Skin of body (tissue), 2 donors: ENCODE data around the gene RNASE7. TPM values are rescaled to one million over a fixed set of nuclear protein-coding genes. Genes with fewer than 3 reads are reported as not detected.

ENCODE experiments used
- DNase-seq: peaks from one replicate; lab custom pipeline; 2025; lab: John Stamatoyannopoulos, UW
- total RNA-seq: library from RNA; depleted of rRNA; stranded (reverse); fragments of >200 nt; gene quantifications from one replicate; pipeline ENCODE4 v1.2.3, GENCODE V29; 2014

The RNASE7 gene
- total RNA-seq, 1 donor from 2014 or later = 0.79 TPM

DNA sequence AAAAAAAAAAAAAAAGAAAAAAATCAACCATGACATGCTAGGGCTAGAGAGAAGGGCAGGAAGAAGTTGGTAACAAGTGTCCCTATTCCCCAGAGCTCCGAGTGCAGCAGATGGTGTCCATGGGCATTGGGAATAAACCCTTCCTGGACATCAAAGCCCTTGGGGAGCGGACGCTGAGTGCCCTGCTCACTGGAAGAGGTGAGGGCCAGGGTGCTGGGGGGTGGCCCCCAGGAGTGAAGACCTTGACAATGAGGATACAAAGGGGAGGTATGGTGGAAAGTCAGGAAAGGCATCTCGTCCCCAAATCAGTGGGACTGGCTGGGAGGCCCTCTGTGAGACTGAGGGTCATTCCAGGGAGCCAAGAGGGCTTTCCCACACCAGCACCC lies 44.7 kb downstream of the RNASE7 start:
- DNase-seq = no peak

DNA sequence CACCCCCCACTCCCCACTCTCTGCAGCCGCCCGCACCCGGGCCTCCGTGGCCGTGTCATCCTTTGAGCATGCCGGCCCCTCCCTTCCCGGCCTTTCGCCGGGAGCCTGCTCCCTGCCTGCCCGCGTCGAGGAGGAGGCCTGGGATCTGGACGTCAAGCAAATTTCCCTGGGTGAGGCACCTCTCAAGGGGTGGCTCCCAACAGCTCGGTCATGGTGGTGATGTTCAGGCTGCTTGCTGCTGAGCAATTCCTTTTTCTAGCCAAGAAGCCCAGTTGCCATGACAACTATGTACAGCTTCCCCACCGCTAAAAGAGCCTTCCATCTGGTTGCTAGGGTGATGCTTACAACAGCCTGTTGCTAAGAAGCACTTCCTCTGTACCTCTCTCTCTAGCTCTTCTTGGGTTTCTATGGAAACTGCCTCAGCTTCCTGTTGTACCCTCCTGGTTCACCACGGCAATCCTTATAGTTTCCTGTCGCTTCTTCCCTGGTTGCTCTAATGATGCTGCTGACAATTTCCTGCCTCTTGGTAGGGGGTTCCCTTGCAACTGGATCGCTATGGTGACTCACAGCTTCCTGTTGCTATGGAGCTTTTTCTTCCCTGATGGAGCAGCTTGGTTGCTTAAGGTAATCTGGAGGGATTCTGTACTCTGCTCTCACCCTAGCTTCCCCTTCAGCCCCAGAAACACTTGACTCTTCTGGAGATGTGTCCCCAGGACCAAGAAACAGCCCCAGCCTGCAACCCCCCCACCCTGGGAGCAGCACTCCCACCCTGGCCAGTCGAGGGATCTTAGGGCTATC lies 45.3 kb downstream of the RNASE7 start:
- peak; percentile 67 for DNase-seq

DNA sequence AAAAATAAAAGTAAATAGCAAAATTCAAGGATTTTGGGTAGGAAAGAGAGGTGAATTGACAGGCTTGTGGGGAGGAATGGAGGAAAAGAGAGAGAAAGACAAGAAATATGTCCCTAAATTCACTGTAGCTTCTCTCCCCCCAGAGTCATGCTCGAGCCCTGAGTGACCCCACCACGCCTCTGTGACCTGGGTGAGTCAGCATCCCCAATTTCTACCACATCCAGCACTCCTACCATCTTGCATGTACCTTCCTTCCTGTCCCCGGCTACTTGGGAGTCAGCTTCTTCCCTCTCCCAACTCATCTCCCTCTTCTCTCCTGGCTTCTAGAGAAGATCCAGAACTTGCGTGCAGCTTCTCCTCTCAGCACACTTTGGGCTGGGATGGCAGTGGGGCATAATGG lies 46.5 kb downstream of the RNASE7 start:
- DNase-seq = no peak

DNA sequence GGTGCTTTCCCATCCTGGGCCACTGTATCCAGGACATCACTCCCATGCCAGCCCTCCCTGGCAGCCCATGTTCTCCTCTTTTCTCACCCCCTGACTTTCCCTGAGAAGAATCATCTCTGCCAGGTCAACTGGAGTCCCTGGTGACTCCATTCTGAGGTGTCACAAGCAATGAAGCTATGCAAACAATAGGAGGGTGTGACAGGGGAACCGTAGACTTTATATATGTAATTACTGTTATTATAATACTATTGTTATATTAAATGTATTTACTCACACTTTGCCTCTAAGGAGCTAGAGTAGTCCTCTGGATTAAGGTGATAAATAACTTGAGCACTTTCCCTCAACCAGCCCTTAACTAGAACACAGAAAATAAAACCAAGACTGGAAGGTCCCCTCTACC lies 47.1 kb downstream of the RNASE7 start:
- no peak for DNase-seq

DNA sequence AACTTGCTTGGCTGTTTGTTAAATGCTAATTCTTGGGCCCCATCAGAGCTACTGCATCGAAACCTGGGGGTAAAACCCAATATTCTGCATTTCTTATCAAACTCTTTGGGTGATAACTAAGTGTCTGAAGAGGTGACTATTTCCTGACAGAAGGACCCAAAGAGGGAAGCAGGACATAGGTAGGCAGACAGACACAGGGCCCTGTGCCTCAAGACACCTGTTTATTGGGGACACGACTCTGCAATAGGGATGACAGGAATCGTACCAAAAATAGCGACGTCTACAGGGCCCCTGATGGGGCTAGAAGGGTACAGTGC lies 47.7 kb downstream of the RNASE7 start:
- no peak for DNase-seq

DNA sequence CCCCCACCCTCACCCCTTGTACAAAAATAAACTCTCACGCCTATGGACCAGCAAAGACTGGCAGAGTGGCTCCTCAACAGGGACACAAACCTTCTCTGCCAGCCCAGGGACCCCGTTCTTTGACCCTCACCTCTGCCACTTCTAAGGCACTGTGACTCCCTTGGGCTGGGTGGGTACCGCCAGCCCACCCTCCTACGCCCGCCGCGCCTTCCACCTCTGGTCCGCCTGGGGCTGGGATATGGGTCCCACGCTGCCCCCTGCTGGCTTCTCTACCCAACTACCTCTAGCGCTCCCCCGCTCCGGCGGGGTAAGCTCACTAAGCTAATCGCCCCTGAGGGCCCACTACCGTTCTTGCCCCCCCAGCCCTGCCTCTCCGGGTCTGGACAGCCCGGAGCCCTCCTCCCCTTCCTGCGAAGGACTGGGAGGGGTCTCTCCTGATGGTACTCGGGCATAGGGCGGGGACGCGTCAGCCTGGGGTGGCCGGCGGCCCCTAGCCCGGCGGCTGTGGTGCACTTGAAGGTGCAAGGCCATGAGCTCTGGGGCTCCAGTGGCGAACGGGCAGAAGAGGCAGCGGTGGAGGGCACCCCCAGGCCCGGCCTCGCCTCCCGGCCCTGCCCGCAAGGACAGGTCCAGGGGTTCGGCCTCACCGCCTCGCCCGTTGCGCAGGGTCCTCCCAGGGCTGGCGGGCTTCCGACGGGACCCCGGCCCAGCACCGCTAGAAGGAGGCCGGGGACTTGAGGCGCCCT lies 48.2 kb downstream of the RNASE7 start:
- no peak for DNase-seq

DNA sequence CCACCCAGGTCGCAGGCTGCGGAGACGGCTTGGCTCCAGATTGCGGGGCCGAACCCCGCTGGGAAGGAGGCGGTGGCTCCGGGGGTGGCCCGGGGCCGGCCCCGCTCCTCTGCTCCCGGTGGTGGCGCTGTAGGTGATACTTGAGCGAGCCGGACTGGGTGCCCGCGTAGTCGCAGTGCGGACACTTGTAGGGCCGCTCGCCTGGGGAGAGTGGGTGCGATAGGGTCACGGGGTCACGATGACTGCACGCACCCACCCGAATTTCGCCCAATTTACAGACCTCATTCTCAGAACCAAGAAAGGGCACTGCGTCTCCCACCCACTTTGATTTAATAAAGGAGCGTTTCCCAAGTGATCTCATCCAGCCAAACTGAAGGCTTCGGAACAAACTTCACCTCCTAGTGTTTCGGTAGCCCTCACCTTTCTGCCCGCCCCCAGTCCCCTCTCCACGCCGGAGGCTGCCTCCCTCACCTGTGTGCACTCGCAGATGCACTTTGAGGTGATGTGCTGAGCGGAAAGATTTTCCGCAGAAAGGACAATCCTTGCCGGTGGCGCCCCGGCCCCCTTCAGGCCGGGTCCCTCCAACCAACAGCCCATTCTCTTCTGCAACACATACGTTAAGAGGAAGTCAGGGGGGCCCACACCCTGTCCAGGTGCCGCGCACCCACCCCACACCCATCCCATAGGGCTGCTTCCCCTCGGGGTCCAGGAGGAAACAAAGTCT lies 48.9 kb downstream of the RNASE7 start:
- no peak for DNase-seq

DNA sequence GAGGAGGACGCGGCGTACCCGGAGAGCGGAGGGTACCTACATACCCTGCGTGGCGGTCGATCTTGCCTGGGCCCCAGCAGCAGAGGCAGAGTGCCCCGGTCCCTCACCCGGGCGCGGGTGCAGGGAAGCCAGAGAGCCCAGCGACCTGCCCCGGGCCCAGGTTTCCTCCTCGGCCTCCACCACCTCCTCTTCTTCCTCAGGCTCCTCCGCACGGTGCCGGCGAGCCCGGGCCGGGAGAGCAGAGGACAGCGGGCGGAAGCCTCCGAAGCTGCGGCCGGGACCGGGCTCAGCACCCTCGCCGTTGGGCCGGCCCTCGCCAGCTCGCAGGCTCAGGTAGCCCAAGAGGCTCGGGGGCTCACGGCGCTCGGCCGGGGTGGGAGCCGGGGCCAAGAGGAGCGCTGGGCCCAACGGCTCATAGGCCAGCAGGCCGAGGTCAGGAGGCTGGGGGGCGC lies 49.7 kb downstream of the RNASE7 start:
- DNase-seq = no peak

DNA sequence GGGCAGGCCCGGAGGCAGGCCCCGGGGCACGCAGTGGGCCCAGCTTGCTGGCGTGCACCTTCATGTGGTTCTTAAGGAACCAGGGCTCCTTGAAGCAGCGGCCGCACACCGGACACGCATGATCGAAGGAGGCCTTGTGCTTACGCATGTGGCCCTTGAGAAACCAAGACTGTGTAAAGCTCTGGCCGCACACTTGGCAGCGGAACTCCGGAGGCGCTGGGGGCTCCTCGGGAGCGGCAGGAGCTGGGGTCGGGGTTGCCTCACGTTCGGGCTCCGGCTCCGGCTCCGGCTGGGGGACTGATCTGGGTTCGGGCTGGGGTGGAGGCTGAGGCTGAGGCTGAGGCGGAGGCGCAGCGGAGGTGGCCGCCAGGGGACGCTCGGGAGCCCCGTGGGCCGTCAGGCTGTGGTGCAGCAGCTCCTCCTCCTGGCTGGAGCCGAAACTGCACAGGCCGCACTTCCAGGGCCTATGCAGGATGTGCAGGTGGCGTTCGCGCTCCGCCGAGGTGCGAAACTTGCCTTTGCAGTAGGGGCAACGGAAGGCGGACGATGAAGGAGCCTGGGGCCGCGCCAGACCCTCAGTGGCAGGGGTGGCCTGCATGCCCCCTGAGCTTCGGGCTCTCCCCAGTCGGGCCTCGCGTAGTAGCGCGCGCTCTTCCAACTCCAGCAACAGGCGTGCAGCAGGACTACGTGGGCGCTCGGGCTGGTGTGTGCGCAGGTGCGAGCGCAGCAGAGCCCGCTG lies 50.3 kb downstream of the RNASE7 start:
- peak; percentile 66 for DNase-seq

DNA sequence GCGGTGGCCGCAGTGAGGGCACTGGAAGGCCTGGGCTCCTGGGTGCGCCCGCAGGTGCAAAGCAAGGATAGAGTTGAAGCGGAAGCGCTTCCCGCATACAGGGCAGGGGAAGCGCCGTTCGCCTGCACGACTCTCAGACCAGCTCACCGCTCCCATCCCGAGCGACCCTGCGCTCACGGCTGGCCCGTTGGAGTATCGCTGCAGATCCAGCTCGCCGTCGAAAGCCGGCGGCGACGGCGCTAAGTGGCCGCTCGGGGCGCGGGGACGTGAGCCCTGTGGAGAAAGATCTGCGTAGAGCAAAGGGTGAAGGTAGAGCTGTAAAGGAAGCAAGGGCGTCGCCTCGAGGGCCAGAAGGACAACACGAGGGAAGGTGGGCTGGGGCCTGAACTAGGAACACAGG lies 50.9 kb downstream of the RNASE7 start:
- no peak for DNase-seq

Other genes starting within 250 kb of the RNASE7 start
- 148 TPM for gene RNASE1, start 239.5 kb upstream of the RNASE7 start, total RNA-seq
- gene RNASE3, start 151.0 kb upstream of the RNASE7 start, total RNA-seq = 2.7 TPM
- gene RNASE2, start 86.9 kb upstream of the RNASE7 start, total RNA-seq = 6.1 TPM
- 34.0 TPM for gene METTL17, start 52.4 kb upstream of the RNASE7 start, total RNA-seq
- 9.5 TPM for gene SLC39A2, start 43.1 kb upstream of the RNASE7 start, total RNA-seq
- 113 TPM for gene NDRG2, start 17.3 kb upstream of the RNASE7 start, total RNA-seq
- gene TPPP2, start 12.1 kb upstream of the RNASE7 start, total RNA-seq = not detected
- gene RNASE13, start 7.6 kb upstream of the RNASE7 start, total RNA-seq = not detected
- not detected for gene RNASE8, start 15.5 kb downstream of the RNASE7 start, total RNA-seq
- gene ARHGEF40, start 27.9 kb downstream of the RNASE7 start, total RNA-seq = 37.2 TPM
- 5.4 TPM for gene ZNF219, start 56.3 kb downstream of the RNASE7 start, total RNA-seq
- 0.39 TPM for gene TMEM253, start 58.7 kb downstream of the RNASE7 start, total RNA-seq
- gene OR5AU1, start 113.7 kb downstream of the RNASE7 start, total RNA-seq = not detected
- gene HNRNPC, start 227.1 kb downstream of the RNASE7 start, total RNA-seq = 415 TPM
- gene RPGRIP1, start 237.7 kb downstream of the RNASE7 start, total RNA-seq = 0.10 TPM